IMR-90 (cell line): ENCODE data around the gene ATP11A. TPM values are rescaled to one million over a fixed set of nuclear protein-coding genes. Genes with fewer than 3 reads are reported as not detected.

ENCODE experiments used
- ATAC-seq: fragments of 200-7000 bp; cut with Tn5 transposase; 2 replicates; pipeline ENCODE4 v1.9.1; 2020; ENCODE audit warnings: low read depth, mild to moderate bottlenecking, moderate library complexity
- BruUV-seq: library from RNA; stranded (reverse); fragments of 400-500 nt; replicated peaks from 2 replicates; lab custom pipeline; 2021; lab: Mats Ljungman, UMichigan
- CTCF ChIA-PET: fragments of 300-600 bp; formaldehyde crosslinking; extraction: SDS; loops from one replicate; lab custom pipeline; 2021; ENCODE audit warnings: antibody characterized with exemption; lab: Yijun Ruan, JAX
- POLR2A ChIA-PET: fragments of 300-600 bp; sonication (Branson Sonifier 250); formaldehyde crosslinking; loops from one replicate; lab custom pipeline; 2022; ENCODE audit warnings: antibody characterized with exemption; ENCODE audit not compliant: unreplicated experiment; lab: Charles Lee
- DNase-seq: peaks from one replicate; pipeline ENCODE4 v3.0.0; 2013
- H2AFZ ChIP-seq: replicated peaks from 2 replicates; pipeline ENCODE3; 2013; ENCODE audit warnings: low read length, mild to moderate bottlenecking; ENCODE audit not compliant: poor library complexity
- H2AK5ac ChIP-seq: 2 replicates; pipeline ENCODE4 v1.6.1; 2013; ENCODE audit warnings: low read depth, low read length, inconsistent platforms
- H2AK9ac ChIP-seq: replicated peaks from 2 replicates; pipeline ENCODE3; 2013; ENCODE audit warnings: mild to moderate bottlenecking, low read depth, low read length, moderate library complexity; ENCODE audit not compliant: poor library complexity
- H2BK120ac ChIP-seq: 2 replicates; pipeline ENCODE4 v1.6.1; 2013; ENCODE audit warnings: low read depth, low read length, inconsistent platforms
- H2BK15ac ChIP-seq: 3 replicates; pipeline ENCODE4 v1.6.1; 2013; ENCODE audit warnings: low read depth, low read length, inconsistent platforms
- H2BK20ac ChIP-seq: 2 replicates; pipeline ENCODE4 v1.6.1; 2013; ENCODE audit warnings: low read depth, mild to moderate bottlenecking, inconsistent platforms, low read length, moderate library complexity
- H2BK5ac ChIP-seq: 2 replicates; pipeline ENCODE4 v1.6.1; 2013; ENCODE audit warnings: mild to moderate bottlenecking, low read depth, low read length, inconsistent platforms; ENCODE audit not compliant: poor library complexity, severe bottlenecking
- H3K14ac ChIP-seq: replicated peaks from 2 replicates; pipeline ENCODE4 v1.6.1; 2013; ENCODE audit warnings: low read depth, low read length, inconsistent platforms
- H3K18ac ChIP-seq: 2 replicates; pipeline ENCODE4 v1.6.1; 2013; ENCODE audit warnings: low read depth, low read length, control low read depth
- H3K23ac ChIP-seq: 2 replicates; pipeline ENCODE4 v1.6.1; 2013; ENCODE audit warnings: low read depth, low read length, inconsistent platforms
- H3K27ac ChIP-seq: 2 replicates; pipeline ENCODE4 v1.5.1; 2013; ENCODE audit warnings: mild to moderate bottlenecking, control low read depth, low read length; ENCODE audit not compliant: insufficient read depth
- H3K27me3 ChIP-seq: 2 replicates; pipeline ENCODE4 v1.6.1; 2013; ENCODE audit warnings: low read length; ENCODE audit not compliant: control insufficient read depth, insufficient read depth
- H3K36me3 ChIP-seq: 2 replicates; pipeline ENCODE4 v1.6.1; 2013; ENCODE audit warnings: low read length, mixed read lengths; ENCODE audit not compliant: control insufficient read depth, insufficient read depth
- H3K4ac ChIP-seq: 2 replicates; pipeline ENCODE4 v1.6.1; 2013; ENCODE audit warnings: low read depth, low read length, inconsistent platforms
- H3K4me1 ChIP-seq: 2 replicates; pipeline ENCODE4 v1.6.1; 2013; ENCODE audit warnings: low read length, mixed read lengths; ENCODE audit not compliant: control insufficient read depth, insufficient read depth
- H3K4me2 ChIP-seq: 2 replicates; pipeline ENCODE4 v1.6.1; 2013; ENCODE audit warnings: low read depth, mild to moderate bottlenecking, control low read depth, low read length, moderate library complexity
- H3K4me3 ChIP-seq: 2 replicates; pipeline ENCODE4 v1.5.1; 2013; ENCODE audit warnings: low read depth, mild to moderate bottlenecking, control low read depth, low read length, moderate library complexity; ENCODE audit not compliant: insufficient read depth
- H3K56ac ChIP-seq: 2 replicates; pipeline ENCODE4 v1.6.1; 2013; ENCODE audit warnings: low read length, inconsistent platforms; ENCODE audit not compliant: insufficient read depth; ENCODE audit errors: extremely low read depth
- H3K79me1 ChIP-seq, 2 experiments: 2 replicates each; pipeline ENCODE4 v1.6.1; 2013; ENCODE audit warnings: low read length in 2 of 2, inconsistent platforms in 1 of 2, low read depth in 1 of 2
- H3K9ac ChIP-seq: 2 replicates; pipeline ENCODE4 v1.6.1; 2013; ENCODE audit warnings: low read depth, low read length, control low read depth
- H3K9me1 ChIP-seq: 2 replicates; pipeline ENCODE4 v1.6.1; 2013; ENCODE audit warnings: low read length, inconsistent platforms; ENCODE audit not compliant: insufficient read depth
- H3K9me3 ChIP-seq: 2 replicates; pipeline ENCODE4 v1.6.1; 2013; ENCODE audit warnings: low read length; ENCODE audit not compliant: control insufficient read depth, insufficient read depth
- H4K20me1 ChIP-seq: 2 replicates; pipeline ENCODE4 v1.6.1; 2013; ENCODE audit warnings: low read length, inconsistent platforms; ENCODE audit not compliant: insufficient read depth
- H4K5ac ChIP-seq: 2 replicates; pipeline ENCODE4 v1.6.1; 2013; ENCODE audit warnings: mild to moderate bottlenecking, low read depth, low read length, control low read depth
- H4K8ac ChIP-seq, 2 experiments: 2 replicates each; pipeline ENCODE4 v1.6.1; 2013; ENCODE audit warnings: low read depth in 2 of 2, low read length in 2 of 2, control low read depth in 1 of 2, inconsistent platforms in 1 of 2
- H4K91ac ChIP-seq: 2 replicates; pipeline ENCODE4 v1.6.1; 2013; ENCODE audit warnings: low read depth, low read length, inconsistent platforms; ENCODE audit not compliant: insufficient read depth
- BHLHE40 ChIP-seq: fragments of 150-350 bp; IDR thresholded peaks from 2 replicates; pipeline ENCODE4 v1.6.1; 2016; ENCODE audit warnings: mild to moderate bottlenecking, low read depth, low read length
- CHD1 ChIP-seq: IDR thresholded peaks from 2 replicates; pipeline ENCODE4 v1.6.1; 2012; ENCODE audit warnings: low read depth, low read length, improper control_type of control experiment
- CTCF ChIP-seq: conservative IDR thresholded peaks from 2 replicates; pipeline ENCODE4 v1.5.1; 2012; ENCODE audit warnings: mild to moderate bottlenecking, low read depth, low read length, improper control_type of control experiment
- FOS ChIP-seq: fragments of 150-350 bp; IDR thresholded peaks from 2 replicates; pipeline ENCODE4 v1.6.1; 2016; ENCODE audit warnings: low read depth, low read length
- MXI1 ChIP-seq: IDR thresholded peaks from 2 replicates; pipeline ENCODE4 v1.6.1; 2012; ENCODE audit warnings: low read depth, mild to moderate bottlenecking, low read length, moderate library complexity, borderline replicate concordance
- NFE2L2 ChIP-seq: fragments of 150-350 bp; IDR thresholded peaks from 2 replicates; pipeline ENCODE4 v1.6.1; 2016; ENCODE audit warnings: low read depth, mild to moderate bottlenecking, low read length
- POLR2A ChIP-seq: IDR thresholded peaks from 2 replicates; pipeline ENCODE4 v1.6.1; 2012; ENCODE audit warnings: mild to moderate bottlenecking, low read depth, low read length
- RCOR1 ChIP-seq: IDR thresholded peaks from 2 replicates; pipeline ENCODE4 v1.6.1; 2012; ENCODE audit warnings: mild to moderate bottlenecking, low read length, improper control_type of control experiment; ENCODE audit not compliant: insufficient replicate concordance
- RFX5 ChIP-seq: IDR thresholded peaks from 2 replicates; pipeline ENCODE4 v1.8.0; 2012; ENCODE audit warnings: low read depth, mild to moderate bottlenecking, low read length, moderate library complexity
- SMC3 ChIP-seq: fragments of 150-350 bp; IDR thresholded peaks from 2 replicates; pipeline ENCODE4 v1.6.1; 2016; ENCODE audit warnings: low read depth, mild to moderate bottlenecking, antibody characterized with exemption, low read length, moderate library complexity
- USF2 ChIP-seq: fragments of 150-350 bp; IDR thresholded peaks from 2 replicates; pipeline ENCODE4 v1.6.1; 2017; ENCODE audit warnings: mild to moderate bottlenecking, antibody characterized with exemption, low read length, low read depth
- WGBS, 2 experiments: methylation state at CpG; one replicate each; pipeline versions ENCODE4 v1.1.5 to v1.1.7; 2013; ENCODE audit warnings: missing lambda C conversion rate in 2 of 2; ENCODE audit not compliant: insufficient read length in 1 of 2; ENCODE audit errors: extremely low coverage in 2 of 2; 5-methylcytosine and 5-hydroxymethylcytosine counted together
- dilution Hi-C: fragments of 300-500 bp; cut with HindIII; formaldehyde crosslinking; loops from one replicate; pipeline ENCODE4 v1.14.3; 2018; ENCODE audit warnings: low sequenced_read_pairs; ENCODE audit not compliant: unreplicated experiment
- in situ Hi-C: fragments of 300-500 bp; cut with MboI; formaldehyde crosslinking; loops from 3 replicates; pipeline ENCODE4 v1.14.3; 2019; ENCODE audit warnings: low sequenced_read_pairs, inconsistent platforms, mixed read lengths
- intact Hi-C: fragments of 100-400 bp; cut with micrococcal nuclease; formaldehyde crosslinking; loops from 2 replicates; pipeline ENCODE4 v1.10.0; 2022
- polyA plus RNA-seq, 3 experiments: library from polyadenylated mRNA; depleted of rRNA; stranded (reverse); fragments of >200 nt; gene quantifications; 2 replicates each; pipeline ENCODE4 v1.2.3, GENCODE V29; 2012; ENCODE audit warnings: low replicate concordance in 1 of 3
- total RNA-seq: library from RNA; depleted of rRNA; stranded (reverse); fragments of >200 nt; gene quantifications from 2 replicates; pipeline ENCODE4 v1.2.3, GENCODE V29; 2012

ATP11A gene
- total and polyA plus RNA-seq, 2 of the 4 experiments (the other 2 are of a cell fraction), result 8.4 to 12.0 TPM

GRCh38 chr13:112911883-112912282, 222.0 kb downstream of the ATP11A start:
- no peaks in the 10 kb centered on the region for H3K9me1 ChIP-seq
- no peak overlapping the region for H2BK5ac ChIP-seq
- H4K5ac ChIP-seq, result no peak overlapping the region
- H2AK5ac ChIP-seq, result no peak overlapping the region
- no peaks in the 10 kb centered on the region for H3K79me1 ChIP-seq
- H3K14ac ChIP-seq, result no peak overlapping the region
- dilution Hi-C loops, result no loop called here
- no peak overlapping the region for H2BK120ac ChIP-seq
- no peak for DNase-seq
- POLR2A ChIA-PET, result no interaction called here
- CTCF ChIA-PET, result no interaction called here
- ATAC-seq, result no peak
- BruUV-seq, result no TSS peak
- H3K27me3 ChIP-seq, result peaks cover 64% of the 10 kb centered on the region
- H4K91ac ChIP-seq, result no peak overlapping the region
- H3K27ac ChIP-seq, result no peak overlapping the region
- in situ Hi-C loops, result no loop called here
- H2BK15ac ChIP-seq, result no peak overlapping the region
- no peak overlapping the region for H3K9ac ChIP-seq
- no peak overlapping the region for H3K56ac ChIP-seq
- no peaks in the 10 kb centered on the region for H3K36me3 ChIP-seq
- H2BK20ac ChIP-seq, result no peak overlapping the region
- H3K4ac ChIP-seq, result no peak overlapping the region
- H3K23ac ChIP-seq, result no peak overlapping the region
- no peak overlapping the region for H2AFZ ChIP-seq
- no CpG with 5 or more reads among the region's 6 CpGs for WGBS, 2 experiments
- H3K4me1 ChIP-seq, result no peaks in the 10 kb centered on the region
- H2AK9ac ChIP-seq, result no peak overlapping the region
- no peak overlapping the region for H3K4me3 ChIP-seq
- no peak overlapping the region for H3K4me2 ChIP-seq
- no peak overlapping the region for H4K8ac ChIP-seq
- no peak for TF ChIP-seq CTCF
- no peak for TF ChIP-seq MXI1
- TF ChIP-seq BHLHE40, result no peak
- no peak for TF ChIP-seq RFX5
- TF ChIP-seq FOS, result no peak
- no peak for TF ChIP-seq USF2
- no peak for TF ChIP-seq CHD1
- TF ChIP-seq SMC3, result no peak
- TF ChIP-seq RCOR1, result no peak
- TF ChIP-seq POLR2A, result no peak
- no peak for TF ChIP-seq NFE2L2
- H4K20me1 ChIP-seq, result no peaks in the 10 kb centered on the region
- intact Hi-C loops, result no loop called here
- H3K9me3 ChIP-seq, result no peaks in the 10 kb centered on the region
- H3K18ac ChIP-seq, result no peak overlapping the region
